Natural killer cell (primary cell): ENCODE results near the gene COX5A. TPM values are rescaled to one million over a fixed set of nuclear protein-coding genes. Genes with fewer than 3 reads are reported as not detected.

Source experiments
- ATAC-seq, 3 donors: fragments of 150-1000 bp in 2 of 3; fragments of 200-7000 bp in 1 of 3; cut with Tn5 transposase; 1 replicate in 1 of 3; 2 replicates in 2 of 3; pipeline ENCODE4 v1.10.0; 2021; ENCODE audit warnings: mild to moderate bottlenecking in 2 of 3, moderate library complexity in 2 of 3
- DNase-seq, 2 donors: peaks; one replicate each; pipeline versions ENCODE4 v3.0.0 to v3.0.0-alpha.2; 2013 to 2021; ENCODE audit warnings: mixed read lengths in 1 of 2
- H3K27ac ChIP-seq: one replicate; pipeline ENCODE4 v1.5.1; 2013; ENCODE audit warnings: mild to moderate bottlenecking, low read length
- H3K27me3 ChIP-seq: one replicate; pipeline ENCODE4 v1.6.1; 2013; ENCODE audit warnings: low read length; ENCODE audit not compliant: control insufficient read depth, insufficient read depth
- H3K36me3 ChIP-seq: one replicate; pipeline ENCODE4 v1.6.1; 2013; ENCODE audit warnings: low read length; ENCODE audit not compliant: control insufficient read depth, insufficient read depth
- H3K4me1 ChIP-seq: one replicate; pipeline ENCODE4 v1.6.1; 2013; ENCODE audit warnings: low read length; ENCODE audit not compliant: control insufficient read depth, insufficient read depth
- H3K4me3 ChIP-seq: one replicate; pipeline ENCODE4 v1.5.1; 2013; ENCODE audit warnings: low read length
- H3K9me3 ChIP-seq: one replicate; pipeline ENCODE4 v1.6.1; 2013; ENCODE audit warnings: low read length; ENCODE audit not compliant: control insufficient read depth, insufficient read depth
- H3K27ac Mint-ChIP-seq, 2 donors: one replicate each; pipeline ENCODE4 v1.8.0; 2022; ENCODE audit warnings: mild to moderate bottlenecking in 2 of 2, mixed read lengths in 2 of 2, moderate library complexity in 1 of 2
- H3K27me3 Mint-ChIP-seq, 2 donors: one replicate each; pipeline ENCODE4 v1.8.0; 2022; ENCODE audit warnings: low read depth in 2 of 2, mixed read lengths in 2 of 2
- H3K36me3 Mint-ChIP-seq: one replicate; pipeline ENCODE4 v1.8.0; 2022; ENCODE audit warnings: mixed read lengths
- H3K4me1 Mint-ChIP-seq, 2 donors: one replicate each; pipeline ENCODE4 v1.8.0; 2022; ENCODE audit warnings: mixed read lengths in 2 of 2
- H3K4me3 Mint-ChIP-seq: one replicate; pipeline ENCODE4 v1.8.0; 2022; ENCODE audit warnings: mild to moderate bottlenecking, moderate library complexity, mixed read lengths
- H3K9me3 Mint-ChIP-seq, 2 donors: one replicate each; pipeline ENCODE4 v1.8.0; 2022; ENCODE audit warnings: mixed read lengths in 2 of 2
- CTCF ChIP-seq: fragments of 200-600 bp; IDR thresholded peaks from one replicate; pipeline ENCODE4 v1.8.0; 2022; ENCODE audit warnings: antibody characterized with exemption
- WGBS: methylation state at CpG from one replicate; pipeline ENCODE4 v1.1.7; 2013; ENCODE audit warnings: missing lambda C conversion rate; ENCODE audit not compliant: insufficient coverage; 5-methylcytosine and 5-hydroxymethylcytosine counted together
- intact Hi-C: fragments of 100-400 bp; cut with micrococcal nuclease; formaldehyde crosslinking; loops from one replicate; pipeline ENCODE4 v1.14.2; 2022
- total RNA-seq, 4 donors: library from RNA; stranded (reverse); fragments of 120-200 nt in 1 of 4; gene quantifications; one replicate each; pipeline versions ENCODE4 v1.2.3 to v1.2.4, GENCODE V29; 2013 to 2022

COX5A gene
- total RNA-seq, 3 donors from 2014 or later (not counting 1 experiment from before 2014, with no cell fraction given), result 69.7 to 90.0 (median 76.9) TPM

DNA sequence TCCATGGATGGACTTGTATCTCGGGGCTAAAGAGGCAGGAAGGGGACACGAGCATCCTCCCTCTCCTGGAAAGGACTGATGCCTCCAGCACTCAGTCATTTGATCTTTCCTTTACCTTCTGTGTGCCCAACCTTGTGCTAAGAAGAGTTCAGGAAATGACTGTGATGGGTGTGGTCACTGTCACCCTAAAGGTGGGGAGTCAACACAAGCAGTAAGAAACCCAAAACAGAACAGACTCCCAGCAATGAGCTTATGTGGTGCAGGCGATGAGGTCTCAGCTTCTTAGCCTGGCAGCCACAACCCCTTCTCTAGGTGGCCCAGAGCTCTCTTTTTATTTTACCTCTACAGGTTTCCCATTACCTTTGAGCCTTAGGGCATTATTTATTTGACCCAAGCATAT is 44.2 kb downstream of the COX5A start:
- ATAC-seq (peak in 1 of 3 donors; percentile 17), DNase-seq (peak in 1 of 2 donors; percentile 76)
- H3K9me3 Mint-ChIP-seq, result no peaks in the 10 kb centered on the region
- Histone ChIP-seq H3K27ac (peak overlapping the region; percentile 27), H3K9me3 (no peaks in the 10 kb centered on the region), H3K4me1 (peaks cover 42% of the 10 kb centered on the region), H3K36me3 (peaks cover 2% of the 10 kb centered on the region), H3K4me3 (no peak overlapping the region), H3K27me3 (no peaks in the 10 kb centered on the region)
- peak overlapping the region; percentile 75 to 85 for H3K27ac Mint-ChIP-seq
- no peak for TF ChIP-seq CTCF
- WGBS, result 58% methylated on average over 3 of the region's 3 CpGs
- peak overlapping the region; percentile 76 for H3K4me3 Mint-ChIP-seq
- peaks cover 27 to 36% of the 10 kb centered on the region in 2 donors for H3K4me1 Mint-ChIP-seq
- intact Hi-C loops, result no loop called here
- no peaks in the 10 kb centered on the region for H3K36me3 Mint-ChIP-seq
- H3K27me3 Mint-ChIP-seq, result no peaks in the 10 kb centered on the region

DNA sequence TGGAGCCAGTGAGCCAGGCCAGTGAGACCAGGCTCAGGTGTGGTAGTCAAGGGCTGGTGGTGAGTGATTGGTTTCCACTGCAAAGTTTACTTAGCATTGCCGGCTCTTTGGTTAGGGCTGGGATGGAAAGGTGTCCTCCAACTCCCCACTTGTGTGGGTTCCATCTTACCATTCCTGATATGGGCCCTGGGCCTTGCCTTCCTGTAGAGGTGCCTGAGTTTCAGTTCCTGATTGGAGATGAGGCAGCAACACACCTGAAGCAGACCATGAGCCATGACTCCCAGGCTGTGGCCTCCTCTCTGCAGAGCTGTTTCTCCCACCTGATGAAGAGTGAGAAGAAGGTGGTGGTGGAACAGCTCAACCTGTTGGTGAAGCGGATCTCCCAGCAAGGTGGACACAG is 44.9 kb downstream of the COX5A start:
- no peak for TF ChIP-seq CTCF
- Histone ChIP-seq H3K36me3 (no peaks in the 10 kb centered on the region), H3K27me3 (no peaks in the 10 kb centered on the region), H3K9me3 (no peaks in the 10 kb centered on the region), H3K4me1 (peaks cover 42% of the 10 kb centered on the region), H3K4me3 (no peak overlapping the region), H3K27ac (peak overlapping the region; percentile 27)
- no peak overlapping the region for H3K4me3 Mint-ChIP-seq
- no peaks in the 10 kb centered on the region for H3K36me3 Mint-ChIP-seq
- no peaks in the 10 kb centered on the region for H3K9me3 Mint-ChIP-seq
- 92% methylated on average over 2 of the region's 2 CpGs for WGBS
- H3K27me3 Mint-ChIP-seq, result no peaks in the 10 kb centered on the region
- H3K4me1 Mint-ChIP-seq, result peaks cover 27 to 36% of the 10 kb centered on the region in 2 donors
- ATAC-seq (no peak), DNase-seq (no peak)
- intact Hi-C loops, result no loop called here
- H3K27ac Mint-ChIP-seq, result peak overlapping the region in 1 of 2 donors; percentile 75

DNA sequence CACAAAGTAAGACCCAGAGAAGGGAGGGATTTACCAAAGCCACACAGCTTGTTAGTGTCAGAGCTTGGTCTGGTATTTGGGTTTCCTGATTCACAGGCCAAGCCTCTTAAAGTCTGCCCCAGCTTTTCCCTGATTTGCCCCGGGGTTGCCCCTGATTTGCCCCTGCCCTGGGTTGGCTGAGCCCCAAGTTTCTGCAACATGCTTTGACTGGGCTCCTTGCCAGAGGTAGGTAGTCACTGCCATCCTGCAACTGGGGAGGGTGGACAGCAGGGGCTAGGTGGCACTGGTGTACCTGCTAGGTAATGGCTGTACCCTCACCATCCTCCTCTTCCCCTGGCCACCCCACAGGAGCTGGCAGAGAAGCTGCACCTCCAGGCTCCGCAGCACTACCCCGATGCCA is 45.6 kb downstream of the COX5A start:
- no peaks in the 10 kb centered on the region for H3K36me3 ChIP-seq
- WGBS, result 88% methylated on average over 3 of the region's 3 CpGs
- no peak overlapping the region for H3K27ac ChIP-seq
- H3K27ac Mint-ChIP-seq, result peak overlapping the region; percentile 26 to 75
- no peak for TF ChIP-seq CTCF
- H3K4me1 Mint-ChIP-seq, result peaks cover 27 to 36% of the 10 kb centered on the region in 2 donors
- no peaks in the 10 kb centered on the region for H3K9me3 Mint-ChIP-seq
- H3K4me1 ChIP-seq, result peaks cover 42% of the 10 kb centered on the region
- no peaks in the 10 kb centered on the region for H3K27me3 Mint-ChIP-seq
- intact Hi-C loops, result no loop called here
- H3K36me3 Mint-ChIP-seq, result no peaks in the 10 kb centered on the region
- no peaks in the 10 kb centered on the region for H3K27me3 ChIP-seq
- H3K9me3 ChIP-seq, result no peaks in the 10 kb centered on the region
- DNase-seq (no peak), ATAC-seq (no peak)
- H3K4me3 Mint-ChIP-seq, result no peak overlapping the region
- H3K4me3 ChIP-seq, result no peak overlapping the region

DNA sequence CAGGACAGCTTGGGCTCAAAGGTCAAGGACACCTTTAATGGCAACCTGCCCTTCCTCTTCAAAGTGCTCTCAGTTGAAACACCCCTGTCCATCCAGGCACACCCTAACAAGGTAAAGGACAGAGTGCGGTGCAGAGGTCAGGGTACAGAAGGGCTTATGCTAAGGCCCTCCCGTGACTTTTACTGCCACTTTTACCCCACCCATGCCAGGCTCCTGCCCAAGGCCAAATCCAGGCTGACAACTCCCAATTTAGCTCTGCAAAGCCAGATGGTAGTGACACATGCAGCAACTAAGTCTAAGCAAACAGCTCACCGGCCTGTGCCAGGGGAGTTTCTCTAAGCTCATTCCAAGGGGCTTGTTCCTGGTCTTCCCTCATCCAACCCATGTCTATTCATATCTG is 46.4 kb downstream of the COX5A start:
- Histone ChIP-seq H3K4me1 (peaks cover 42% of the 10 kb centered on the region), H3K4me3 (no peak overlapping the region), H3K27me3 (no peaks in the 10 kb centered on the region), H3K9me3 (no peaks in the 10 kb centered on the region), H3K36me3 (no peaks in the 10 kb centered on the region), H3K27ac (no peak overlapping the region)
- no peak for DNase-seq
- 98% methylated on average over 3 of the region's 3 CpGs for WGBS
- Mint-ChIP-seq H3K27ac (peak overlapping the region in 1 of 2 donors; percentile 26), H3K4me1 (peaks cover 27 to 36% of the 10 kb centered on the region in 2 donors), H3K36me3 (no peaks in the 10 kb centered on the region), H3K4me3 (peak overlapping the region; percentile 59), H3K27me3 (no peaks in the 10 kb centered on the region), H3K9me3 (no peaks in the 10 kb centered on the region)
- no peak for TF ChIP-seq CTCF
- intact Hi-C loops, result loop anchor here (2.0 kb wide), 1 partner anchor 15 kb away; the partner anchor contains the start of gene FAM219B
- no peak for ATAC-seq
